Coronary artery (tissue), 2 donors: ENCODE data around the gene OR6T1.

Experiments
- DNase-seq: peaks from one replicate; pipeline ENCODE4 v3.0.0-alpha.2; 2017; ENCODE audit warnings: low spot score
- H3K27ac ChIP-seq, 2 donors: fragments of 200-600 bp; sonication (generic); one replicate each; pipeline ENCODE4 v1.5.1; 2016 to 2019
- H3K4me3 ChIP-seq: fragments of 200-600 bp; sonication (generic); 2 replicates; pipeline ENCODE4 v1.5.1; 2016; ENCODE audit warnings: mild to moderate bottlenecking, moderate library complexity
- TF ChIP-seq, protein P1 (sequence below): fragments of 200-600 bp; sonication (generic); IDR thresholded peaks from one replicate; pipeline ENCODE4 v1.5.1; 2019; ENCODE audit warnings: antibody characterized with exemption

The OR6T1 gene, protein sequence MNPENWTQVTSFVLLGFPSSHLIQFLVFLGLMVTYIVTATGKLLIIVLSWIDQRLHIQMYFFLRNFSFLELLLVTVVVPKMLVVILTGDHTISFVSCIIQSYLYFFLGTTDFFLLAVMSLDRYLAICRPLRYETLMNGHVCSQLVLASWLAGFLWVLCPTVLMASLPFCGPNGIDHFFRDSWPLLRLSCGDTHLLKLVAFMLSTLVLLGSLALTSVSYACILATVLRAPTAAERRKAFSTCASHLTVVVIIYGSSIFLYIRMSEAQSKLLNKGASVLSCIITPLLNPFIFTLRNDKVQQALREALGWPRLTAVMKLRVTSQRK

GRCh38 chr11:123943738-123944137, at the start of gene OR6T1:
TSS of gene OR6T1 (minus strand) at chr11:123943838. CDS start at chr11:123943838, 0 bp downstream.
- TF ChIP-seq, protein P1, sequence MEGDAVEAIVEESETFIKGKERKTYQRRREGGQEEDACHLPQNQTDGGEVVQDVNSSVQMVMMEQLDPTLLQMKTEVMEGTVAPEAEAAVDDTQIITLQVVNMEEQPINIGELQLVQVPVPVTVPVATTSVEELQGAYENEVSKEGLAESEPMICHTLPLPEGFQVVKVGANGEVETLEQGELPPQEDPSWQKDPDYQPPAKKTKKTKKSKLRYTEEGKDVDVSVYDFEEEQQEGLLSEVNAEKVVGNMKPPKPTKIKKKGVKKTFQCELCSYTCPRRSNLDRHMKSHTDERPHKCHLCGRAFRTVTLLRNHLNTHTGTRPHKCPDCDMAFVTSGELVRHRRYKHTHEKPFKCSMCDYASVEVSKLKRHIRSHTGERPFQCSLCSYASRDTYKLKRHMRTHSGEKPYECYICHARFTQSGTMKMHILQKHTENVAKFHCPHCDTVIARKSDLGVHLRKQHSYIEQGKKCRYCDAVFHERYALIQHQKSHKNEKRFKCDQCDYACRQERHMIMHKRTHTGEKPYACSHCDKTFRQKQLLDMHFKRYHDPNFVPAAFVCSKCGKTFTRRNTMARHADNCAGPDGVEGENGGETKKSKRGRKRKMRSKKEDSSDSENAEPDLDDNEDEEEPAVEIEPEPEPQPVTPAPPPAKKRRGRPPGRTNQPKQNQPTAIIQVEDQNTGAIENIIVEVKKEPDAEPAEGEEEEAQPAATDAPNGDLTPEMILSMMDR: no peak
- no peak within 1 kb of the TSS for H3K4me3 ChIP-seq
- no peak within 1 kb of the TSS for H3K27ac ChIP-seq
- DNase-seq: no peak

DNA sequence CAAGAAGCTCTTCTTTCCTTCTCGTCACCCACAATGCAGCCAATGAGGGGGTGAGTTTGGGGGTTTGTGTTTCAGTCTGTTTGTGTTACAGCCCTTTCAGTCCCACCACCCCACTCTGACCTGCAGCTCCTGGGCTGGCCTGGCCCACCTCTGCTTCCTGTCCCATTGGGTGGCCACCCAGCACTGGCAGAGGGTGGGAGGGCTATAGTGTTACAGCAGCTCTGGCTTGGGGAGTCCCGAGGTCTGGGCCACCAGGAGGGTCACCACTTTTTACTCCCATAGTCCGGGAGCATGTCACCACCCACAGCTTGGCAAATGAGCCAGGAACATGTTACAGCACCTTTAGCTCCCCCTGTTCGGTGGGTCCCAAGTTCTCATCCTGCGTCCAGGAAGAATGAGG, 35.7 kb upstream of the OR6T1 start:
- TF ChIP-seq, protein P1: no peak
- Histone ChIP-seq H3K27ac (no peak overlapping the region), H3K4me3 (no peak overlapping the region)
- DNase-seq: no peak

DNA sequence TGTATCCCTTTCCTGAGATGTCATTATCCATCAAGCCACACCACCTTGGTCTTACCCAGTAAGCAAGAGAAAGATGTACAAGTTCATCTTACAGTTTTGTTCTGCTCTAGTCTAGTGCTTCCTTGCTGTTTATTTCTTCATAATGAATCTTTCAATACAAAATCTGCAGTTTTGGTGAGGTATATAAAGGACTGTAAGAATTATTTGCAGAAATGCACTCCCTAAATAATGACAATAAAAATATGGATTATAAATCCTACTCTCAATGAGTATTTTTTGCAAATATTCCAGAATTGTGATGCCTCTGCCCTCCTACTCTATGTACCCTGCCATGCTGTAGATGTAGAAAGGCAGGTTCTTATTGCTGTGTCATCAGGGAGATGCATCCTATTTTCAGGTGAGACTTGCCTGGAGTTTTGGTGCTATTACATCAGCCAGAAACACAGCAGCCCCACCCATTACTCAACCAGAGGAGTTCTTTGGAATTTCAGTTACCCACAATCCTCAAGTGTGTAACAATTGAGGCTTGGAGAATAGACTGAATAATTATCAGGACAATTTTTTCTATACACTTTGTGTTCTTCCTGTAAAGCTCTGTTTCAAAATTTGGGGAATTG, 34.2 kb upstream of the OR6T1 start, which contains the start of gene OR10S1:
TSS of gene OR10S1 (minus strand) at position 51 of the 617 bp plus-strand sequence. CDS start 117 bp downstream, outside the sequence.
- DNase-seq: no peak
- H3K27ac ChIP-seq: no peak within 1 kb of the TSS
- TF ChIP-seq, protein P1: no peak
- no peak within 1 kb of the TSS for H3K4me3 ChIP-seq

- no peak overlapping the region for H3K27ac ChIP-seq
- TF ChIP-seq, protein P1: no peak
- H3K4me3 ChIP-seq: no peak overlapping the region
- no peak for DNase-seq
These were observed 33.3 kb upstream of the OR6T1 start for GRCh38 chr11:123976770-123977560.

DNA sequence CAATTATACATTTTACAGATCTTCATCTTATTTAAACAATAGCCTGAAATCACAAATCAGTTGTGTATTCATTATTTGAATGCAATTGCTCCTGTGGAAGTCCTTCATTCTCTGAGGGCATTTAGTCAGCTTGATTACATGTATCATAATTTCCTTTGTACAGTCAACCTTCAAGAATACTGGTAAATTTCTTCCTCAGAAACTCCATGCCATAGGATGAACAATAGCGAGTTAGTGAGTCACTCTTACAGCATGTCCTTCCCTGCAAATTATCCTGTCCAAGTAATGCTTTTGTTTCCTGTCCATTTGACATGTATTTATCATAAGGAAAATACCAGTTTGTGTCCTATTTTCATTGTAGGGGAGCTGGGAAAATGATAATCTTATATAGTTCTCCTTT, 30.2 kb upstream of the OR6T1 start:
- DNase-seq: no peak
- Histone ChIP-seq H3K27ac (no peak overlapping the region), H3K4me3 (no peak overlapping the region)
- TF ChIP-seq, protein P1: no peak

GRCh38 chr11:123956752-123957151, 13.1 kb upstream of the OR6T1 start:
- no peak overlapping the region for H3K4me3 ChIP-seq
- TF ChIP-seq, protein P1: no peak
- H3K27ac ChIP-seq: no peak overlapping the region
- DNase-seq: no peak
